Mucosa of descending colon (tissue), 3 donors: ENCODE measurements around the gene INSIG1. TPM values are rescaled to one million over a fixed set of nuclear protein-coding genes. Genes with fewer than 3 reads are reported as not detected.

Experiments used
- ATAC-seq: fragments of 200-7000 bp; cut with Tn5 transposase; one replicate; pipeline ENCODE4 v1.9.1; 2020; ENCODE audit warnings: mild to moderate bottlenecking, moderate library complexity
- DNase-seq, 3 donors: peaks; one replicate each; pipeline ENCODE4 v3.0.0-alpha.2; 2020
- H3K36me3 ChIP-seq: fragments of 200-600 bp; one replicate; pipeline ENCODE4 v1.8.0; 2021; ENCODE audit warnings: low read depth, mild to moderate bottlenecking
- H3K4me1 ChIP-seq: fragments of 200-600 bp; one replicate; pipeline ENCODE4 v1.8.0; 2021; ENCODE audit warnings: low read depth, mild to moderate bottlenecking
- H3K4me3 ChIP-seq: fragments of 200-600 bp; one replicate; pipeline ENCODE4 v1.8.0; 2021; ENCODE audit warnings: mild to moderate bottlenecking
- H3K9me3 ChIP-seq: fragments of 200-600 bp; one replicate; pipeline ENCODE4 v1.8.0; 2021; ENCODE audit warnings: mild to moderate bottlenecking
- intact Hi-C, 2 donors: fragments of 100-400 bp; cut with DNase I in 1 of 2; cut with micrococcal nuclease in 1 of 2; formaldehyde crosslinking; loops; one replicate each; pipeline versions ENCODE4 v1.11.0 to v1.11.1; 2022; cut with DNase I, micrococcal nuclease
- total RNA-seq, 3 donors: library from RNA; stranded (reverse); fragmentation: NEBNext Ultra II Directional in 2 of 3; extraction: Animal tissue kit (Norgen Biotek cat#: 25700) in 2 of 3; gene quantifications; one replicate each; pipeline versions ENCODE4 v1.2.1 to v1.2.4, GENCODE V29; 2021 to 2023
- TF ChIP-seq, protein P1 (sequence below): fragments of 200-600 bp; IDR thresholded peaks from one replicate; pipeline ENCODE4 v1.8.0; 2022; ENCODE audit warnings: antibody characterized with exemption, mild to moderate bottlenecking
- donor health status: DM: no; HTN: no; CAD: no; lungs with moderate emphysema.
- donor health status: DM: no; HTN: no; CAD: no.
- donor health status: DM: no; HTN: yes; CAD: no.

The INSIG1 gene
- total RNA-seq, 3 donors from 2014 or later: 40.1 to 85.1 (median 83.2) TPM

DNA sequence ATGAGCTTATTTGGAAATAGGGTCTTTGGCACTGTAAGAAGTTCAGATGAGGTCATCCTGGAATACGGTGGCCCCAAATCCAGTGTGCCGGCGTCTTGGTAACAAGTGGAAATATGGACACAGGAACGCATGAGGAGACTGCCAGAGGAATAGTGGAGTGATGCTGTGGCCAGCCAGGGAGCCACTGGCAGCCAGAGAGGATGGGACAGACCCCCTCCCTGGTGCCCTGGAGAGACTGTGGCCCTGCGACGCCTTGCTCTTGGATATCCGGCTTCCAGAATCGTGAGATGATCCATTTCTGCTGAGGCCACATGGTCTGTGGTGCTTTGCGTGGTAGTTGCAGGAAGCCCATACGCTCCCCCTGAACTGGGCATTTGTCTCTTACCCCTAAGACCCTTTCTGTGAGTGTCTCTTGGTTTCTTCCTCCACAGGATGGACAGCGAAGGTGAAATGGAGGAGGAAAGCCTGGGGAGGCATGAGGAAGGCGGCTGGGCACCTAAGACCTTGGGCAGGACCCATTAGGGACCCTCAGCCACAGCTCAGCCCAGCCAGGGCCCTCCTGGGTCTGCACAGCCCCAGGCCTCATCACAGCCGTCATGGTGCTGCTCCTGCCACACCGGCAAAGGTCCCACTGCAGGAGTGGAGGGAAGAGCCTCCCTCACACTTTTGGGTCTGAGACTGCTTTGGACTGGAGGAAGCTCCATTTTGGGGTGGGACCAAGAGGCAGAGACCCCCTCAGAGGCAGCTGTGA, 53.6 kb downstream of the INSIG1 start:
- no peaks in the 10 kb centered on the region for H3K9me3 ChIP-seq
- no peaks in the 10 kb centered on the region for H3K4me1 ChIP-seq
- TF ChIP-seq, protein P1, sequence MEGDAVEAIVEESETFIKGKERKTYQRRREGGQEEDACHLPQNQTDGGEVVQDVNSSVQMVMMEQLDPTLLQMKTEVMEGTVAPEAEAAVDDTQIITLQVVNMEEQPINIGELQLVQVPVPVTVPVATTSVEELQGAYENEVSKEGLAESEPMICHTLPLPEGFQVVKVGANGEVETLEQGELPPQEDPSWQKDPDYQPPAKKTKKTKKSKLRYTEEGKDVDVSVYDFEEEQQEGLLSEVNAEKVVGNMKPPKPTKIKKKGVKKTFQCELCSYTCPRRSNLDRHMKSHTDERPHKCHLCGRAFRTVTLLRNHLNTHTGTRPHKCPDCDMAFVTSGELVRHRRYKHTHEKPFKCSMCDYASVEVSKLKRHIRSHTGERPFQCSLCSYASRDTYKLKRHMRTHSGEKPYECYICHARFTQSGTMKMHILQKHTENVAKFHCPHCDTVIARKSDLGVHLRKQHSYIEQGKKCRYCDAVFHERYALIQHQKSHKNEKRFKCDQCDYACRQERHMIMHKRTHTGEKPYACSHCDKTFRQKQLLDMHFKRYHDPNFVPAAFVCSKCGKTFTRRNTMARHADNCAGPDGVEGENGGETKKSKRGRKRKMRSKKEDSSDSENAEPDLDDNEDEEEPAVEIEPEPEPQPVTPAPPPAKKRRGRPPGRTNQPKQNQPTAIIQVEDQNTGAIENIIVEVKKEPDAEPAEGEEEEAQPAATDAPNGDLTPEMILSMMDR: no peak
- H3K4me3 ChIP-seq: no peak overlapping the region
- no peaks in the 10 kb centered on the region for H3K36me3 ChIP-seq
- no peak for DNase-seq
- no peak for ATAC-seq
- intact Hi-C loops: no loop called here

DNA sequence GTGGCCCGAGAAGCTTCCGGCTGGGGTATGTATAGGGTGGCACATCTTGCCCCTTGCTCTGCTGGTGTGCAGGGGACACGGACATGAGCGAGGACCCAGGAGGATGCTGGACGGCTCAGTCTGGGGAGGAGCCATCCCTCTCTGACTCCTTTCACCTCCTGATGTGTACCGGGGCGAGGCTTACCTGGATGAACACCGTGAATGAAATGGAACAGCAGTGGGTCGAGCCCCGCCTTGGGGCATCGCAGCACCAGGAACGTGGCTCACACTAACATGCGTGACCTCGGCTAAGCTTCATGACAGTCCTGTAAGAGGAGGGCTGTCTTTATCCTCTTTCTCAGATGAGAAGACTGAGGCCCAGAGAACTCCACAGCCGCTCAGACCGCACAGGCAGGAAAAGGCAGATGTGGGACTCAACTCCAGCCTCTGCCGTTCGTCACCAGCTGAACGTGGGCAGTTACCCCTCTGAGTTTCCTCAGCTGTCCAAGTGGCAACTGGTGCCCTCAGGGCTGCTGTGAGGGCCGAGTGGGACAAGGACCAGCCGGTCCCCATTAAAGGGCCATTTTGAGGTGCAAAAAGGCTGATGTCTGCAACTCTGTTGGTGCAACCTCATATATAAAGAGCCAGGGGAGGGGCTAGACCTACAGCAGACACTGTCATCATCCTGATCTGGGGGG, 54.5 kb downstream of the INSIG1 start:
- intact Hi-C loops: no loop called here
- ATAC-seq (no peak), DNase-seq (no peak)
- TF ChIP-seq, protein P1: no peak
- Histone ChIP-seq H3K36me3 (no peaks in the 10 kb centered on the region), H3K4me3 (no peak overlapping the region), H3K9me3 (no peaks in the 10 kb centered on the region), H3K4me1 (no peaks in the 10 kb centered on the region)

DNA sequence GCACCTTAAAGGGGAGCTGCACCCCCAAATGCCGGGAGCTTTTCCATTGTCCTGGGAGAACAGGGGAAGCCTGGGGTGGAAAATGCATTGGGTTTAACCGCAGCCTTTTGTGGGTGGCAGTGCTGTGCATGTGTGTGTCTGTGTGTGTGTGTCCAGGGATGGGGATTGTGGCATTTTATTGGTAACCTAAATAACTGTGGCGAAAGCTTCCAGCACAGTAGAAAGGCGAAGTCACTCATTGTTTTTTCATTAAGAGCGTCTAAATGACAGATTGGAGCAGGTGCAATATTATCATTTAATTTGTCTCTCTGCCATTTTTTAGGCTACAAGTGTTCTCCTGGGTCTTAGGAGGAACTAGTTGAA, 55.1 kb downstream of the INSIG1 start:
- no peak for ATAC-seq
- no peaks in the 10 kb centered on the region for H3K36me3 ChIP-seq
- intact Hi-C loops: no loop called here
- no peaks in the 10 kb centered on the region for H3K4me1 ChIP-seq
- H3K9me3 ChIP-seq: no peaks in the 10 kb centered on the region
- TF ChIP-seq, protein P1: no peak
- DNase-seq: no peak
- no peak overlapping the region for H3K4me3 ChIP-seq

DNA sequence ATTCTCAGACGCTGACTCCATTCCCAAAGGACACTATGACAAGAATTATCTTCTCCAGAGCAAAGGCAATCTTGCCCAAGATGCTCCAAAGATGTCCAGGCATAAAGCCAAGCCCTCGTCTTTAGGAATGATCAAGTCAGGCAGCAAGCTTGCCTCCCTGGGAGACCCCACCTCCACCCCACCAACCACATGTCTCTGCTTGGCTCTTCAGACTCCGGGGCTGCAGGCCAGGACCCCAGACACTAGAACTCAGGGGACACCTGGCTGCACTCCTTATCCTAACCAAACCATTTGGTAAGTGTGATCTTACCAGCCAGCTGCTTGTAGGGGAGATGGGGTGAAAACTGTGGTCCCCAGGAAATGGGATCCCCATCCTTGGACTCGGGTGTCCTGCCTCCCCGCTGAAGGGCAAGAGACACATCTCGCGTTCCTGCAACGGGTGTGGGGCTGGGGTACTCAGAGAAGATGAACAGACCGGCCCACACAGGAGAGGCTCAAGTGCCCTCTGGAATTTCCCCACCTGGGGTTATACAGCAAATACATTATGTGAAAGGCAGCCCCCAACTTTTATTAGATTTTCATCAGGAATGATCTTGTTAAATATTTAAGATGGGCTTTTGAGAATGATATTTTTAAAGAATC, 55.7 kb downstream of the INSIG1 start:
- Histone ChIP-seq H3K4me1 (no peaks in the 10 kb centered on the region), H3K9me3 (no peaks in the 10 kb centered on the region), H3K4me3 (no peak overlapping the region), H3K36me3 (no peaks in the 10 kb centered on the region)
- intact Hi-C loops: no loop called here
- TF ChIP-seq, protein P1: no peak
- ATAC-seq: no peak
- DNase-seq: no peak

DNA sequence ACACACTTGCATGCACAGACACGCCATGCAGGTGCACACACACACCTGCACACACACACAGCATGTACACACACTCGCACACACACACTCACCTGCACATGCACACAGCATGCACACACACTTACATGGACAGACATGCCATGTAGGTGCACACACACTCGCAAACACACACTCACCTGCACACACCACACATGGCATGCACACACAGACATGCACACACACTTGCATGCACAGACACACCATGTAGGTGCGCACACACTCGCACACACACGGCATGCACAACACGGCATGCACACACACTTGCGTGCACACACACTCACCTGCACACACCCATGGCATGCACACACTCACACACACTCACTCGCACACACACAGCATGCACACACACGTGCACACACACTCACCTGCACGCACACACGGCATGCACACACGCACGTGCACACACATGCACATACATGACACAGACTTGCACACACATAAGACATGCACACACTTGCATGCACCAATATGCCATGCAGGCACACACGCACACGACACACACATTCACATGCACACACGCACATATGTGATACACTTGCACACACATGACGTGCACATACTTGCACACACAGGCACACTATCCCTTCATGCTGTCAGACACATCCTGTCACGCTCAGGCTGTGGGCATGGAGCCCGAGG, 56.8 kb downstream of the INSIG1 start:
- Histone ChIP-seq H3K36me3 (no peaks in the 10 kb centered on the region), H3K4me3 (no peak overlapping the region), H3K4me1 (no peaks in the 10 kb centered on the region), H3K9me3 (no peaks in the 10 kb centered on the region)
- TF ChIP-seq, protein P1: no peak
- intact Hi-C loops: no loop called here
- ATAC-seq (no peak), DNase-seq (no peak)
